NCI-H1417 (cell line): ENCODE measurements around the gene OPRPN.

Source experiments
- DNase-seq, 3 experiments: peaks; one replicate each; lab custom pipeline; 2025; lab: John Stamatoyannopoulos, UW

The OPRPN gene, protein sequence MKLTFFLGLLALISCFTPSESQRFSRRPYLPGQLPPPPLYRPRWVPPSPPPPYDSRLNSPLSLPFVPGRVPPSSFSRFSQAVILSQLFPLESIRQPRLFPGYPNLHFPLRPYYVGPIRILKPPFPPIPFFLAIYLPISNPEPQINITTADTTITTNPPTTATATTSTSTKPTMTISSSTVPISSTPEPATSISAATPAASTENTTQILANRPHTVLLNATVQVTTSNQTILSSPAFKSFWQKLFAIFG

DNA sequence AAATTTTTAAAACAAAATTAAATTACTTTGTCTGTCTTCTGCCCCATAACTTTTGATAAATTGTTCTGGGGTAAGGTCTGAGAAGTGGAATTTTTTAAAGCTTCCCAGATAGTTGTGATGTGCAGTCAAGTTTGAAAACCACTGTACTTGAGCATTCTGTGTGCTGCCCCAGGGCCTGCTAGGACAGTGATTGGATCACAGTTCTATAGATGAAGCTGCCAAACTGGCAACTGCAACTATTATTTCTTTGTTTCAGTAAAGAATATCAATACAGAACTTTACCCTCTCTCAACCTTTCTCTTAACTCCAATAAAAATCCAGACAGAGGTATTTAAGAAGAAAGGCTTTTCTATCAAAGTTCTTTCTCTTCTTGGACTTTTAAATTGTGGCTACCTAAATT is at the start of gene OPRPN:
OPRPN (plus strand) TSS at position 361 of the 400 bp plus-strand sequence. CDS start 1,346 bp downstream, outside the sequence.
- no peak for DNase-seq

DNA sequence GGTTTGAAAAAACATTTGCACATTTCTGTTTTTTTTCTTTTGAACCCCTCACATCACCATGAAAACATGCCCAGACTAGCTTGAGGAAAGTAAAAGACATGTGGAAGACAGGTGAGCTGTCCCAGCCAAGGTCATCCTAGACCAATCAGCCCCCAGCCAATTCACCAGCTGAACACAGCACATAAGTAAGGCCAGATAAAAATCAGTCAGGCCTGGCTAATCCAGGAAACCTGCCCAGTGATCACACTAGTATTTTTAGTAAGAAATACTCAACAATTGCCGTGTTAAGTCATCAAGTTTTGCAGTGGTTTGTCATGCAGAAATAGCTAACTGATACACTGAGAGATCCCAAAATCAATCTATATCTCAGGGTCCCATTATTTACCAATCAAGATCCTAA is 41.6 kb upstream of the OPRPN start:
- no peak for DNase-seq

DNA sequence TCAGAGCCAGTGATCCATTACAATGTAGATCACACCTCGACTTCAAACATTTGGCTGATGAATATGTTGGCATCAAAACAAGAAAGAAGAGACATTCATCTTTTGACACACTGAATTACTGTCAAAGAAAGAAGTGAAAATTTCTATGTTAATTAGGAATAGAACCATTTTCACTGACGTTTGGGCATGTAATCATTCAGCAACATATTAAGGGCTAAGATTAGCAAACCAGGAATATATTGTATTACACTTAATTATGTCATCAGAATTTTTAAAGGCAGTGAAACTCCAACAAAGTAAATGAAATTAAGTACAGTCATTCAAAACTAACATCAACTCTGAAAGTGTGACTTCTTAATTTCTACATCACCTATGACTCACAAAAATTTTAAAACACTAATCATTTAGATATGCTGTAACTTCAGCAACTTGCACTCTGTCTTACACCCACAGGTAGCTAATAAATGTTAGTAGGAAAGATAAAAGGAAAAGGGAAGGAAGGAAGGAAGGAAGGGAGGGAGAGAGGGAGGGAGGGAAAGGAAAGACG is 38.6 kb upstream of the OPRPN start:
- DNase-seq: no peak

DNA sequence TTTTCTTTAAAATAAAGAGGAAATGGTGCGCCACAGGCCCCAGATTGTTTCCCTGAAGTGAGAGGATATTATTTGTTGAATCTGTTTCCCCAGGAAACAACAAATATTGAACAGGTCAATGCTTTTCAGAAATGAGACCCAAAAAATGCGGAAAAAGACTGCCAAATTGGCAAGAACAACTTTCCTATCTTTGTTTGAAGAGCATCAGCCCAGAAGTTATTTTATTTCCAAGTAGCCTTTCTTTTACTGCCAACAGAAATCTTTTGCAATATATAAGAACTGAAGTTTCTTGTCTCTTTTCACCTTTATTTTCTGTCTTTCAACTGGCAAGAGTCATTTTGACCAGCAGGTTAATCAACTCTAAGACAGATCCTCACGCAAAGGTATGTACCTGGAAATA is 37.3 kb upstream of the OPRPN start, which contains the start of gene SMR3A:
SMR3A (plus strand) TSS at position 301 of the 400 bp plus-strand sequence. CDS start 1,356 bp downstream, outside the sequence.
- DNase-seq: no peak

DNA sequence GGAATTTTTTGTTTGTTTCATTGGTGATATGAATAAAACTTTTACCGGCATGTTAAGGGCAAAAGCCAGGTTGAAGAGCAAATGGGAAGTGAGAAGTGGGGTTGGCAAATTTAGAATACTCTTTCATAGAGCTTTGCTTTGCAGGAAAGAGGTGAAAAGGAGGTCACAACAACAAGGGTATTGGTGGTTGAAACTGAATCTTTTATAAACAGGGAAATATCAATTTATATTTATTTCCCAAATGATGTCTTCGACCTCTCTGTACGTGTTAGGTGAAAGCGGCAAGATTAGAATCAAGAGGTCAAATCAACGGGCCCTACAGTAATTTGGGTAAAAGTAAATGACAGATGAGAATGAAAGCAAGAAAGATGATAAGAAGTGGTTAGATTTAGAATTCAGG is 33.7 kb upstream of the OPRPN start:
- no peak for DNase-seq

DNA sequence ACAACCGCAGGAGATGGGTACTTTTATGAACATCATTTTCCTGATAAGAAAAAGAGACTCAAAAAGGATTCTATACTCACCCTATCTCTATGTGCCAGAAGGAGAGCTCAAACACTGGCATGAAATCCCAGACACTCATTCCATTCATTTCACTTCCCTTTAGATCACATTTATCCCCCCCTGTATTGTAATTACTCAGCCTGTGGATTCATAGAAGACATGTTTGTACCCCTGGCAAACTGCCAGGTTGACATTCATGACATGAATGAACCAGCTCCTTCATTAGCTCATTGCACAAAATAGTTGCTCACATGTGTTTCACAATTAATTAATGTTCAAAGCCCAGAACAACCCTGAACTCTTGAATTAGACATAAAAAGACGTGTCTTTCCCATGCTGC is 32.3 kb upstream of the OPRPN start:
- DNase-seq: peak in 2 of 3 experiments; percentile 52 to 84

DNA sequence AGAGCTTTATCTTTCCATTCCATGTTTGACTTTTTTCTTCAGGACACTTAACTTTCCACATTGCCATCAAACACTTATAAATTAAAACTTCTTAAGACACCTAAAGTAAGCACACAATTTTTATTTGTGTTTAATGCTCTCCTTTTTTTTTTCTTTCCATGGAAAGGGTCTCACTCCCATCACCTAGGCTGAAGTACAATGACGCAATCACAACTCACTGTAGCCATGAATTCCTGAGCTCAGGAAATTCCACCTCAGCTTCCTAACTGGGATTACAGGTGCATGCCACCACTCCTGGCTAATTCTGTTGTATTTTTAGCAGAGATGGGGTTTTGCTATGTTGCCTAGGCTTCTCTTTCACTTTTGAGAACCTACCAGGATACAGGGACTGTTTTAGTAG is 29.9 kb upstream of the OPRPN start:
- DNase-seq: no peak

DNA sequence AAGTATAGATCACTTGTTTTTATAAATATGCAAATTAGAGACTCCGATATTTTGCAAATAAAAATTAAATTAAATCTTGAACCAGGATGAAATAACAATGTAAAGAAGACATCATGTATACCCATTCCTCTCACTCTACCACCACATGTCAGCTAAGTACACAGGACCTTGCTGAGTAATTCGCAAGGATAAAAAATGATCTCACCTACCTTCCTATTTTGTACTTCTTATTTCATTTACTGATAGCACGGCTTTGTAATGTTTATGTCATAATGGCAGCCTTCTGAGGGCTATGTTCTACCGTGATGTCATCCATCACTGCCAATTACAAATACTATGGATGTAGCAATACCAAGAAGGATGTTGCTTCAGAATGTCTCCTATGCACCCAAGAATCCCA is 25.8 kb upstream of the OPRPN start:
- no peak for DNase-seq

DNA sequence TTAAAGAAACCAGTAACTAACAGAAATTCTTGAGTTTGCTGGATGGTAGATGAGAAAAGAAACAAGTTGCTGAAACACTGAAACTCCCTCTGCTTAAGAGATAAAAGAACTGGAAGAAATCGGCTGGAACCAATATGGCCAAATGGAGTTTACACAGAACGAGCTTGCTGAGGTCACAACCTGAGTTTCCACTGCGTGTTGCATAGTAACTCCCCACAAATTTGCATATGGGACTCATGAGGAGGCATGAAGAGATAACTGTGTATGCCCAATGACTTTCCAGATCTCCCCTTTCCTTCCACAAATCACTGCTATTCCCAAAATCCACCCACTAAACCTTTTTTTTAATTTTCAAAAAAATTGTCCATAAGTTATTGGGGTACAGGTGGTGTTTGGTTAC is 25.0 kb upstream of the OPRPN start:
- no peak for DNase-seq

DNA sequence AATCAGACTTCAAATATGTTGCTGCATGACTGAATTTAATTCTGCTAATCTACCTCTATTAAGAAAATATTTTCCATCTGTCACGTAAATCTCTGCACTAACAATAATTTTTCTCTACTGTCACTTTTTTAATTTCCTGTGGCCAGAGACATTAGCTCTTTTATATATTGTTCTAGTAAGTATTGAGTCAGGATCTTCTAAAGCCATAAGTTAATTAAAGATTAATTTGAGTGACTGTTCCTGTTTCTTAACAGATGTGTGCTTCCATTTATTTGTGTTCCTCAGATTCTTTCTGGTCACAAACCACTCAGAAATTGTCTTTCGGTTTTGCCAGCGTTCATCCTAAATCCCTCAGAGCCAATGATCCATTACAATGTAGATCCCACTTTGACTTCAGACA is 17.2 kb upstream of the OPRPN start:
- DNase-seq: no peak

DNA sequence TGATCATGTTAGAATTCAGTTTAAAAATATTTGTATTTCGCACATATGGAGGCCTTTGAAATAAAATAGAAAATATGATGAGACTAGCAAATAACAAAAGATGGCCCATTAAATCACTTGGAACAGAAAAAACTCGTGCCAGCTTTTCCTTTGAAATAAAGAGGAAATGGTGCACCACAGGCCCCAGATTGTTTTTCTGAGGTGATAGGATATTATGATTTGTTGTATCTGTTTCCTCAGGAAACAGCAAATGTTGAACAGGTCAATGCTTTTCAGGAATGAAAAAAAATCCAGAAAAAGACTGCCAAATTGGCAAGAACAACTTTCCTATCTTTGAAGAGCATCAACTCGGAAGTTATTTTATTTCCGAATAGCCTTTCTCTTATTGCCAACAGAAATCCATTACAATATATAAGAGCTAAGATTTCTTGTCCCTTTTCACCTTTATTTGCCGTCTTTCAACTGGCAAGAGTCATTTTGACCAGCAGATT is 15.0 kb upstream of the OPRPN start, which contains the start of gene SMR3B:
SMR3B (plus strand) TSS at position 441 of the 491 bp plus-strand sequence. CDS start 1,380 bp downstream, outside the sequence.
- DNase-seq: no peak

DNA sequence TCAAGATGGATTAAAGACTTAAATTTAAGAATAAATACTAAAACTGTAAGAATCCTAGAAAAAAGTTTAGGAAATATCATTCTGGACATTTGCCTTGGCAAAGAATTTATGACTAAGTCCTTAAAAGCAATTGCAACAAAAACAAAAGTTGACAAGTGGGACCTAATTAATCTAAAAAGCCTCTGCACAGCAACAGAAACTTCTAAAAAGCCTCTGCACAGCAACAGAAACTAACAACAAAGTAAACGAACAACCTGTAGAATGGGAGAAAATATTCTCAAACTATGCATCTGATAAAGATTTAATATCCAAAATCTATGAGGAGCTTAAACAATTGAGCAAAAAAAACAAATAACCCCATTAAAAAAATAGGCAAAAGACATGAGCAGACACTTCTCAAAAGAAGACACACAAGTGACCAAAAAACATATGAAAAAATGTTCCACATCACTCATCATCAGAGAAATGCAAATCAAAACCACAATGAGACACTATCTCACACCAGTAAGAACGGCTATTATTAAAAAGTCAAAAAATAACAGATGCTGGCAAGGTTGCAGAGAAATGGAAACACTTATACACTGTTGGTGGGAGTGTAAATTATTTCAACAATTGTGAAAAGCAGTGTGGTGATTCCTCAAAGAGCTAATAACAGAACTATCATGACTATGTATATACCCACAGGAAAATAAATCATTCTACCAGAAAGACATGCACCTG is 5.5 kb upstream of the OPRPN start:
- DNase-seq: no peak

DNA sequence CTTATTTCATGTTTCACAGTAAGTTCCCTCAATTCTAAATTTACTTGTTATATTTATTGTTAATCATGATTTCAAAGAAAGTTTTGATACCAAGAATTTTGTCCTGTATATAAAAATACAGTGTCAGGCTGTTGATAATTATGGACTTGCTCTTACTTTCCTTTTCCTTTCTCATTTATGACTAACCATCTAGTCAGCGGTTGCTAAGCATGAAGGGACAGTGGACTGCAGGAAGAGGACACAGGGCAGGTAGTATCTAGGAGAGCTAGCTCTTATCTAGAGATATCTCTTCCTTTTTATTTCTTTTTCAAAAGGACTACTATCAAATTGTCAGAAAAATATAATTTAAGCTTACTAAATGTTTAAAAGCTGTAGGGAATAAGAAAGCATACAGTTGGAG is 1.6 kb downstream of the OPRPN start:
- no peak for DNase-seq

DNA sequence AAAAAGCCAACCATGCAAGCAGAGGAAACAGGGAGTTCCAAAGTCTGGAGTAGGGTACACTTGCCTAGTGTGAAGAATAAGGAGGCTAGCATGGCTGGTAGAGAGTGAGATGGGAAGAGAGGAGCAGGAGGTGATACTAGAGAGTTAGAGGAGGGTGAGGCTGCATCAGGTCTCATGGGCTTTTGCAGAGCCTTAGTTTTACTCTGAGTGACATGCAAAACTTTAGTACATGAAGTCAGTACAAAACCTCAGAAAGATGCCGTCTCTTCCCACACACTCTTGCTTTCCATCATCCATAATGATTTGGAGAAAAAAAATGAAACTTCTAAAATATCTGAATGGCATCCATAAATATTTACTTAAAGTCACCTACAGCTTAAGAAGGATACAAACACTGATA is 5.0 kb downstream of the OPRPN start:
- no peak for DNase-seq

DNA sequence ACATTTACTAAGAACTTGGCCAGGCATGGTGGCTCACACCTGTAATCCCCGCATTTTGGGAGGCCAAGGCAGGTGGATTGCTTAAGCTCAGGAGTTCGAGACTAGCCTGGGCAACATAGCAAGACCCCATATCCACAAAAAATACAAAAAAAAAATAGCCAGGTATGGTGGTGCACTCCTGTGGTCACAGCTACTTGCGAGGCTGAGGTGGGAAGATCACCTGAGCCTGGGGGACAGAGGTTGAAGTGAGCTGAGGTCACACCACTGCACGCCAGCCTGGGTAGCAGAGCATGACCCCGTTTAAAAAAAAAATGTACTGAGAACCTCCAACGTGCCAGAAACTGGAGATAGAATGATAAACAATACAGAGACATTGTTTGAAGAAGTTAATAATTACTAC is 8.0 kb downstream of the OPRPN start:
- no peak for DNase-seq

DNA sequence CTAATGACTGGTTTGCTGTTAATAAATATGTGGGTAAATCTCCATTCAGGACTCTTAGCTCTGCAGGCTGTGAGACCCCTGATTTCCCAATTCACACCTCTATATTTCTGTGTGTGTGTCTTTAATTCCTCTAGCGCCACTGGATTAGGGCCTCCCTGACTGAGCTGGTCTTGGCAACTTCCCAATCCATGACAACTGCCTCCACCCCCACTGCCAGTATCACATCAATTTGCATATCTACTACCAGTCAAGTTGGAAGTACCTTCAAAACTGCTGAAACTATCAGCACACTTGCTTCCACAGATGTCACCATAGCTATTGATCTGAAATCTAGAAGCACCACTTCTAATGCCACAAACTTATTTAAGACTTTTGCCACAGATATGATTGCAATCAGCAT is 27.6 kb downstream of the OPRPN start:
- no peak for DNase-seq

DNA sequence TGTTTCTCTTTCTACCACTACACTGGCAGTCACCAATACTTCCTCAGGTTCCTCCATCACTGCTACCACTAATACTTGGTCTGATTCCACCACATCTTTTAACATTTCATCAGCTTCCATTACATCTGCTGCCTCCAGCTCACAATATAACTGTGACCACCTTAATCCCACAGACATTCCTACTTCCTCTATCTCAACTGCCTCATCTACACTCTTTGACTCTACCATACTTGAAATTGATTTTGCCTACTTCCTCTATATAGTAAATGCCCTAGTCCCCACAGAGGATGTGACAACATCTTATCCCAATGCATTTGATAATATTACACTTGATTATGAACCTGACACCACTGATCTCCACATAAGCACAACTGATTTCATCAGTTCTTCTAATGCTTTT is 29.0 kb downstream of the OPRPN start:
- DNase-seq: no peak

DNA sequence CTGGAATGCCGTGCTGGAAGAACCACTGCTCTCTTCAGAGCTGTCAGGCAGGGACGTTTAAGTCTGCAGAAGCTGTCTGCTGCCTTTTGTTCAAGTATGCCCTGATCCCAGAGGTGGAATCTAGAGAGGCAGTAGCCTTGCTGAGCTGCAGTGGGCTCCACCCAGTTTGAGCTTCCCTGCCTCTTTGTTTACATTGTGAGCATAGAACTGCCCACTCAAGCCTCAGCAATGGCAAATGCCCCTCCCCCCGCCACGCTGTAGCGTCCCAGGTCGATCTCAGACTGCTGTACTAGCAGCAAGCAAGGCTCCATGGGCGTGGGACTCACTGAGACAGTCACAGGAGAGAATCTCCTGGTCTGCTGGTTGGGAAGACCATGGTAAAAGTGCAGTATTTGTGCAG is 39.5 kb downstream of the OPRPN start:
- peak in 1 of 3 experiments; percentile 30 for DNase-seq

DNA sequence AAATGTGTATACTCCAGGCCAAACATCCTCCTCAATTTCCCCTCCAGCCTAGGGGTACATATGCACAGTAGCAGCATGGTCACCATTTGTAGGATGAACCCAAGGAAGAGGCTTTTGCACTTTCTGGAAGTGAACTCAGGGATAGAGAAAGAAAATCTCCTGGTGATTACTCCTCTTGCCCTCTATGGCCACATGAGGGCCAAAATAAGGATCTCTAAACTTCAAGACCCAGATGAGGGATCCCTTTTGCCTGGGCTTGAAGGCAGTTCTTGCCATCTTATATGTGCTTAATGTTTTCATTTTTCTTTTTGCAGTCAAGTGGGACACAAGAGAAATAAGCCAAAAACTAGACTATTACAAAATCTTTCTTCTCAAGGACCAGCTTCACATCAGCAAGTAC is 44.7 kb downstream of the OPRPN start:
- DNase-seq: no peak

DNA sequence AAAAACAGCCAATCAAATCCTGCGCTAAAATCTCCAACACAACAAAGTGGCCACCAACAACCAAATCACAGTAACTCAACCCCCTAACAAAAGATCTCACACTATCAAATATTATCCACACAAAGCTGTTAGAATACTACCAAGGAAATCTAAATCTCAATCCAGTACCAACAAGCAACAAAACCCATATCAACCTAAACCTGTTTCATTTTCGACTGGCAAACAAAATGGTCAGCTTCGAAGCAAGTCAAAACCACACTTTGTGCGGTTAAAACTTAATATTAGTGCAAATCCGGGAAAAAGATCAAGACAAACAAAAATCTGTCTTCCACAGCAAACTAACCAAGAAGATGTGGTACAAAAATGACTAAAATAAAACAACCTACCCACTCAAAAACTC is 45.6 kb downstream of the OPRPN start:
- no peak for DNase-seq

DNA sequence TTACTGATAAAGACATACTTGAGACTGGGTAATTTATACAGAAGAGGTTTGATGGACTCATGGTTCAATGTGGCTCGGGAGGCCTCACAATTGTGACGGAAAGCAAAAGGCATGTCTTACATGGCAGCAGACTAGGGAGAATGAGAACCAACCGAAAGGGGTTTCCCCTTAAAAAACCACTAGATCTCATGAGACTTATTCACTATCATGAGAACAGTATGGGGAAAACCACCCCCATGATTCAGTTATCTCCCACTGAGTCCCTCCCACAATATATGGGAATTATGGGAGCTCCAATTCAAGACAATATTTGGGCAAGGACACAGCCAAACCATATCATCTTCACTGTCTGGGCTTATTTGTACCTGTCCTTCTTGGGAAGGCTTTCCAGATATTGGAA is 51.5 kb downstream of the OPRPN start:
- DNase-seq: no peak

DNA sequence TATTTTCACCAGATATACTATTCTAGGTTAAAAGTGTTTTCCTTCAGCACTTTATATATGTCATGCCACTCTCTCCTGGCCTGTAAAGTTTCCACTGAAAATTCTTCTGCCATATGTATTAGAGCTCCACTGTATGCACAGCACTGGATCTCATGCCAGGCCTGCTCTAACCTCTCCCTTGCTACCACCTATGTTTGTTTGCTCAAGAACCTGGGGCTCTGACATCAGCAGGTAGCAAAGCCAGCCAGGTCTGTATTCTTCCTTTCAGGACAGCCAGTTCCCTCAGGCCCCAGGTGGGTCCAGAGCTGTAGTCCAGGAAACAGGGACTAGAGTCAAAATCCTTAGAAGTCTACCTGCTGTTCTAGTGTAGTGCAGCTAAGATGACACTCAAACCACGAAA is 55.2 kb downstream of the OPRPN start:
- no peak for DNase-seq
